ENCODE results near the gene TBC1D3B.

DNA sequence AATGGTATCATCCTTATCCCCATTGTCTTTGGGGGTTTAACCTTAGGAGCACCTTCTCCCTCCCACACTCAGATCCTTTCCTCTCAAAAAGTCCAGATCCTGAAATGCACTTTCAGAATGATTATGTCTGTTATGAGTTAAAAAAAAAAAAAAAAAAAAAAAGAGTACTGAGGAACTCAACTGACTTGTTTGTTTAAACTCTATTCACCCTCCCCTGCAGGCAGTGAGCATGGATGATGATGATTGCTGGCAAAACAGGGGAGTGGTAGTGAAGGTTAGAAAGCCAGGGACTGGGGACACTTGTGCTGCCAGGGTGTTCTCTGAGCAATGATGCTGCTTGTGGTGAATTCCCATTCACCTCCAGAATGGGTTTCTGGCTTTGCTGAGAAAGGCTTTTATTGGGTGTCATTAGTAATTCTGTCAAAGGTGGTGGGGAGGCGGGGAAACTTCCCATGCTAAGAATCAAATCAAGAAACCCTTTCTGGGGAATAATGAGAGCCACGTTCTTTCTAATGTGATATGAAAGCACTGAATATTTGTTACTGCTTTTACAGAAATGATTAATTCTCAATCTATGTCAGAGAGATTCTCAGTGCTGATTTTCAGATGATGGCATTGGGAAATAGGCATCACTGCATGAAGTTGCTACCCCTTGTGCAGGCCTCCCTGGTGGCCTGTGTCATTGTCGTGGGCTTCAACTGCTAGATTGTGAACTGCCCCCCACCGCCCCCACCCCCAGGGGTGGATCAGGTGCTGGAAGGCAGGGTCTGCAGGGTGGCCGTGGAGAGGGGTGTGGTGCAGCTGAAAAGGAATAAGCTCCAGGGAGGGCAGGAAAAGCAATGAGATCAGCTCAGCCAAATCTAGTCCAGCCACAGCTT is 58.7 kb downstream of the TBC1D3B start:
- TF ChIP-seq, protein P1, sequence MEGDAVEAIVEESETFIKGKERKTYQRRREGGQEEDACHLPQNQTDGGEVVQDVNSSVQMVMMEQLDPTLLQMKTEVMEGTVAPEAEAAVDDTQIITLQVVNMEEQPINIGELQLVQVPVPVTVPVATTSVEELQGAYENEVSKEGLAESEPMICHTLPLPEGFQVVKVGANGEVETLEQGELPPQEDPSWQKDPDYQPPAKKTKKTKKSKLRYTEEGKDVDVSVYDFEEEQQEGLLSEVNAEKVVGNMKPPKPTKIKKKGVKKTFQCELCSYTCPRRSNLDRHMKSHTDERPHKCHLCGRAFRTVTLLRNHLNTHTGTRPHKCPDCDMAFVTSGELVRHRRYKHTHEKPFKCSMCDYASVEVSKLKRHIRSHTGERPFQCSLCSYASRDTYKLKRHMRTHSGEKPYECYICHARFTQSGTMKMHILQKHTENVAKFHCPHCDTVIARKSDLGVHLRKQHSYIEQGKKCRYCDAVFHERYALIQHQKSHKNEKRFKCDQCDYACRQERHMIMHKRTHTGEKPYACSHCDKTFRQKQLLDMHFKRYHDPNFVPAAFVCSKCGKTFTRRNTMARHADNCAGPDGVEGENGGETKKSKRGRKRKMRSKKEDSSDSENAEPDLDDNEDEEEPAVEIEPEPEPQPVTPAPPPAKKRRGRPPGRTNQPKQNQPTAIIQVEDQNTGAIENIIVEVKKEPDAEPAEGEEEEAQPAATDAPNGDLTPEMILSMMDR (IDR thresholded peaks at IDR 0.05): no peak
- TF ChIP-seq POLR2A (IDR thresholded peaks at IDR 0.05; ENCODE audit: low read depth): no peak
- no peak for TF ChIP-seq EP300 (IDR thresholded peaks at IDR 0.05)
- no peak for TF ChIP-seq POLR2AphosphoS5 (IDR thresholded peaks at IDR 0.05)

Data from esophagus muscularis mucosa (tissue), 4 donors.